Measurements from ENCODE around the gene CA10.

- TF ChIP-seq MAX (IDR thresholded peaks at IDR 0.05; ENCODE audit: insufficient read depth, insufficient read length) (no peak), CTCF (IDR thresholded peaks at IDR 0.05; ENCODE audit: extremely low read depth in 1 of 2, insufficient read depth in 1 of 2, low read depth in 1 of 2, low read length in 2 of 2) (no peak), POLR2A (IDR thresholded peaks at IDR 0.05; ENCODE audit: low read depth, low read length) (no peak), POLR2AphosphoS5 (IDR thresholded peaks at IDR 0.05; ENCODE audit: insufficient read depth, low read depth, low read length) (no peak), EZH2 (IDR thresholded peaks at IDR 0.05; ENCODE audit: borderline replicate concordance, low read depth, low read length, severe bottlenecking) (no peak), MYC (IDR thresholded peaks at IDR 0.05; ENCODE audit: low read depth, low read length) (no peak), FOS (IDR thresholded peaks at IDR 0.05; ENCODE audit: borderline replicate concordance, insufficient read depth, low read length) (no peak), JUN (IDR thresholded peaks at IDR 0.05; ENCODE audit: borderline replicate concordance, insufficient read depth, insufficient read length, low read depth) (no peak)
Observed at GRCh38 chr17:51611585-51611984, 546.9 kb downstream of the CA10 start.
